Fibroblast of the aortic adventitia (primary cell): ENCODE data around the gene DCTN1. TPM values are rescaled to one million over a fixed set of nuclear protein-coding genes. Genes with fewer than 3 reads are reported as not detected.

ENCODE experiments used
- DNase-seq: peaks from one replicate; pipeline ENCODE4 v3.0.0-alpha.2; 2010; ENCODE audit warnings: low read depth
- H3K4me3 ChIP-seq: 2 replicates; pipeline ENCODE4 v1.5.1; 2011; ENCODE audit warnings: low read depth, mild to moderate bottlenecking, control low read depth, low read length, moderate library complexity
- total RNA-seq: library from RNA; depleted of rRNA; stranded (reverse); fragments of >200 nt; gene quantifications from 2 replicates; pipeline ENCODE4 v1.2.3, GENCODE V29; 2012; ENCODE audit warnings: low replicate concordance
- TF ChIP-seq, protein P1 (sequence below): IDR thresholded peaks from 2 replicates; pipeline ENCODE4 v1.5.1; 2011; ENCODE audit warnings: mild to moderate bottlenecking, low read length, control low read depth, inconsistent platforms; ENCODE audit not compliant: insufficient read depth

The DCTN1 gene
- total RNA-seq, 1 donor, result 147 TPM

DNA sequence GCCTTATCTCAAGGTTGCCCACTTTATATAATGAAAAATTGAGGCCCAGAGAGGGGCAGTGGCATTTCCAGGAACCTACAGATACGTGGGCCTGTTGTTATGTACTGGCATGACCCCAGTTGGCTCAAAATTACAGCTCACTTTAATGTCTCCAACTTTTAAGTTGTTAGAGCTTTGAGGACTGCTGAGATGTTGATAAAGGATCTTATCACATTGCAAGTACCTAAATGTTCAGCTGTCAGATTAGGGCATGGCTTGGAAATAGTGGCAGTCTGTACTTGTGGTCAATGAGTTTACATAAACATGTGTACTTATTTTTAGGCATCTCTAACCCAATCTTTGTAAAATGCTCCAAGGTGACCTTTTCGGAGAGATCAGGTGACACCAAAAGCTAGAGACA, 51.5 kb downstream of the DCTN1 start:
- no peak overlapping the region for H3K4me3 ChIP-seq
- no peak for DNase-seq
- TF ChIP-seq, protein P1, sequence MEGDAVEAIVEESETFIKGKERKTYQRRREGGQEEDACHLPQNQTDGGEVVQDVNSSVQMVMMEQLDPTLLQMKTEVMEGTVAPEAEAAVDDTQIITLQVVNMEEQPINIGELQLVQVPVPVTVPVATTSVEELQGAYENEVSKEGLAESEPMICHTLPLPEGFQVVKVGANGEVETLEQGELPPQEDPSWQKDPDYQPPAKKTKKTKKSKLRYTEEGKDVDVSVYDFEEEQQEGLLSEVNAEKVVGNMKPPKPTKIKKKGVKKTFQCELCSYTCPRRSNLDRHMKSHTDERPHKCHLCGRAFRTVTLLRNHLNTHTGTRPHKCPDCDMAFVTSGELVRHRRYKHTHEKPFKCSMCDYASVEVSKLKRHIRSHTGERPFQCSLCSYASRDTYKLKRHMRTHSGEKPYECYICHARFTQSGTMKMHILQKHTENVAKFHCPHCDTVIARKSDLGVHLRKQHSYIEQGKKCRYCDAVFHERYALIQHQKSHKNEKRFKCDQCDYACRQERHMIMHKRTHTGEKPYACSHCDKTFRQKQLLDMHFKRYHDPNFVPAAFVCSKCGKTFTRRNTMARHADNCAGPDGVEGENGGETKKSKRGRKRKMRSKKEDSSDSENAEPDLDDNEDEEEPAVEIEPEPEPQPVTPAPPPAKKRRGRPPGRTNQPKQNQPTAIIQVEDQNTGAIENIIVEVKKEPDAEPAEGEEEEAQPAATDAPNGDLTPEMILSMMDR, result no peak

DNA sequence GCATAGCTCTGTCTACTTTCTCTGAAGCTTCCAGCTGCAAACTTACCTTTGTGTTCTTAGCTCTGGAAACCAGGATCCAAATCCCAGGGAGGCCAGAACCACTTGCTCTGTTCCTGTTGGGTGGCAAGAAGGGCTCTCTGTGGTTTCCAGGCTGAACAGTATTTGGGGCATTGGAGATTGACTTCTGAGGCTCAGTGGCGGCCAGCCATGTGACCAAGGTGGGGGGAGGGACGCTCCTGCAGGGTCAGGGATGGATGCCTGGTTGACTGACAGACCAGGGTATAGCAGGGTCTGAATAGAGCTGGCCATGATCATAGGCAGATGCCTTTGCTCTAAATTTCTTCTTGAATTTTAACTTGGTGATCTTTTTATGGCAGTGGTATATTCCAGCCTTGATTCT, 52.0 kb downstream of the DCTN1 start:
- TF ChIP-seq, protein P1, result no peak
- DNase-seq, result no peak
- H3K4me3 ChIP-seq, result no peak overlapping the region

DNA sequence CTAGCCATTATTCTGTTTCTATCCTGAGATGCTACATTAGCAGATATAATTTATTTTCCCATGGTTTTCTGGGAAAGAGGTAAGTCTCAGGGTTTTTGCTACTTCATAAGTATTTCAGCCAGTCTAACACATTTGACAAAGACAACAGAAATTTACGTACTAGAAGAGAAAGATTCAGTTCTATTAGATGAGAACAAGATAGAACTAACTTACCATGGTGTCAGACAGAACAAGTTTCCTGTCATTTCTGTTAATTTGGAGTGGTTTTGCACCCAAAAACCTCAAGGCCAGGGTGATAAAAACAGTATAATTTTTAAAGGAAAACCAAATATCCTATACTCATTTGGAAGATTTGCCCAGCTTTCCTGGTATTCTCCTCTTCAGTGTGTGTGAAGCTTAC, 52.5 kb downstream of the DCTN1 start:
- TF ChIP-seq, protein P1, result no peak
- H3K4me3 ChIP-seq, result no peak overlapping the region
- DNase-seq, result no peak

DNA sequence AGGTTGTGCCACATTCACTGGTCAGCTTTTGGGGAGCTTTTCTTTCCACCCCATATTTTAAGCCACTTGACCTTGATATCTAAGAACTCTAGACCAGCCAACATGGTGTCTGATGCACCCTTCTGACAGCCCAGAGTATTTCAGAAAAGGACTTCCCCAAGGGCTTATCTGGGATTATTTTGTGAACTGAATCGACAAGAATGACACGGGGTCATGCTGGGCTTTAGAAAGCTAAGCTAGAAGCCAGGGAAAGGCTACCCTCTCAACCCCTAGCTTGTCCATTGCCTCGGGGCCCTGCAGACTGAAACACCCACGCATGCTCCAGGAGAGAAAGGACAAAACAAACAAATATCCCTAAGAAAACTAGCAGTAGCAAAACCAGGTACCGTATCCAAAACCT, 52.9 kb downstream of the DCTN1 start:
- no peak for DNase-seq
- no peak overlapping the region for H3K4me3 ChIP-seq
- TF ChIP-seq, protein P1, result no peak

DNA sequence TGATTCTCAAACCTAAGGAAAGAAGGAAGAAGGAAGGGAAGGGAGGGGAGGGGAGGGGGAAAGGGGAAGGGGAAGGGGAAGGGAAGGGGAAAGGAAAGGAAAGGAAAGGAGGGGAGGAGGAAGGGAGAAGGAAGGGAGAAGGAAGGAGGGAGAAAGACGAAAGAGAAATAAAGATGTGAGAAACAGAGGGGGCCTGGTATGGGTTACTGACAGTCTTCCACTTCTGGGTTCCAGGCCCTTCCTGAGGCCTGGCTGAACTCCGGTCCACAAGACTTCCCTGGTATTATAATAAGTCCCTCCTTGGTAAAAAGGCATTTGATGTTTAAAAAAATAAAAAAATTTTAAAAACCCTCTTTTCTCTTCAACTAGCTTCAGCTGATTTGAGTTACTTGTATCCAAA, 54.3 kb downstream of the DCTN1 start:
- TF ChIP-seq, protein P1, result no peak
- no peak overlapping the region for H3K4me3 ChIP-seq
- no peak for DNase-seq

DNA sequence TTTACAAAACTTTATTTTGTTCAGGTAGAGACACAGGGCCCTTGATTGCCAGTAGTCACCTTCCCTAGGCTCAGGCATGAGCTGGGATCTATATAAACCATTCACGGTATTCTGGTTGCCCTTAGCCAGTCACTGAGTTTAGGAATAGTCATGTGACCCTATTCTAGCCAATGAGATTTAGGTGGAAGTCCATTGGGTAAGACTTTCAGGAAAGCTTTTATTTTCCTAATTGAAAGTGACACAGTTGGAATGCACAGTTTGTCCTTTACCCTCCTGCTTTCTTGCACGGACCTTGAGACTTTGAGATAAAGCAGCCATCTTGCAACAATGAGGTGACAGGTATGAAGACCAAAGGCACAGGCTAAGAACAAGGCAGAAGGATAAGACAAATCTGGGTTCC, 58.4 kb downstream of the DCTN1 start:
- DNase-seq, result no peak
- H3K4me3 ChIP-seq, result no peak overlapping the region
- TF ChIP-seq, protein P1, result no peak

DNA sequence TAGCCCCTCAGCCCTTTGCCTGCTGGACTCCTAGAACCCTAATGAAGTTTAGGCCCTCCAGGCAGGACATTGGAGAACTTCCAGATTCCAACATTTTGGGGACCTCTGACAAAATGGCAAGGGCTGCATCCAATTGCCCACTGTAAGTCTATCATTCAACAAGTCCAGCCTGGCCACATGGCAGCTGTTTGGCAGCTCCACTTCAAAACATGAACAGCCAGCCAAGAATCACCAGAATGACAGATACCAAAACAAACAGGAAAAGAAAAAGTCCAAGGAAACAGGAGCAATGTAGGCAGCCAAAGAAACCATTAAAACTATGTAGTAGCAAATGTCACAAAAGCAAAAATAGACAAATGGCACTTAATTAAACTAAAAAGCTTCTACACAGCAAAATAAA, 62.4 kb downstream of the DCTN1 start:
- H3K4me3 ChIP-seq, result no peak overlapping the region
- TF ChIP-seq, protein P1, result no peak
- no peak for DNase-seq
